ENCODE measurements around the gene RBM33. TPM values are rescaled to one million over a fixed set of nuclear protein-coding genes. Genes with fewer than 3 reads are reported as not detected.

Gene RBM33
- total and polyA plus RNA-seq, 8 donors, result 7.5 to 182 (median 60.5) TPM

- intact Hi-C loops (cut with DNase I; ENCODE audit: low total_unique reads), result no loop called here
- H3K27ac ChIP-seq, result no peak overlapping the region
Observed at GRCh38 chr7:155829796-155830470, 185.5 kb downstream of the RBM33 start.

More at GRCh38 chr7:155829796-155830470, 185.5 kb downstream of the RBM33 start:
- Histone ChIP-seq H3K4me1 (peaks cover 0 to 12% (median 5%) of the 10 kb centered on the region in 4 donors), H3K27me3 (peaks cover 0 to 36% (median 0%) of the 10 kb centered on the region in 3 donors), H3K9me3 (no peaks in the 10 kb centered on the region), H3K36me3 (no peaks in the 10 kb centered on the region), H3K4me3 (no peak overlapping the region)
- TF ChIP-seq CTCF (IDR thresholded peaks at IDR 0.05) (no peak), POLR2AphosphoS5 (IDR thresholded peaks at IDR 0.05) (no peak), POLR2A (IDR thresholded peaks at IDR 0.05) (no peak), EP300 (IDR thresholded peaks at IDR 0.05) (no peak)
- no peak for DNase-seq
- 75 to 90% (median 84%) methylated on average over 15 to 17 of the region's 17 CpGs for WGBS, 5 donors

Other genes starting within 250 kb of the RBM33 start
- gene EN2, start 186.5 kb upstream of the RBM33 start, total RNA-seq, result not detected
- under 1 TPM in 1 of 3 donors, not detected in 2; 0.03 TPM for gene EN2, start 186.5 kb upstream of the RBM33 start, polyA plus RNA-seq
- gene CNPY1, start 98.1 kb upstream of the RBM33 start, total RNA-seq, result under 1 TPM in 1 of 5 donors, not detected in 4; 0.18 TPM
- gene CNPY1, start 98.1 kb upstream of the RBM33 start, polyA plus RNA-seq, result not detected
- gene SHH, start 167.8 kb downstream of the RBM33 start, total RNA-seq, result 10 to 100 TPM in 1 of 5 donors, 1 to 10 TPM in 1, under 1 TPM in 3; 0.29 to 11.0 (median 0.89) TPM
- 1 to 10 TPM; 1.9 to 3.5 (median 2.3) TPM for gene SHH, start 167.8 kb downstream of the RBM33 start, polyA plus RNA-seq